ENCODE results near the gene ADAM19.
A peak's percentile ranks its signal among the peaks of the same experiment; 100 is the strongest.

ADAM19 gene

GRCh38 chr5:157575381-157576020 lies at the start of gene ADAM19:
ADAM19 (minus strand) TSS chr5:157575775; CDS start chr5:157575696, 79 bp downstream.
- DNase-seq: no peak

- DNase-seq: no peak
These were observed 48.6 kb upstream of the ADAM19 start for GRCh38 chr5:157624144-157624543.

GRCh38 chr5:157620776-157621175 lies 45.2 kb upstream of the ADAM19 start:
- DNase-seq: no peak

- DNase-seq: no peak
These were observed 42.7 kb upstream of the ADAM19 start for GRCh38 chr5:157618191-157618765.

- DNase-seq: no peak
These were observed 41.2 kb upstream of the ADAM19 start for GRCh38 chr5:157616785-157617184.

- no peak for DNase-seq
These were observed 38.0 kb upstream of the ADAM19 start for GRCh38 chr5:157613385-157614245.

- peak; percentile 32 for DNase-seq
These were observed 37.0 kb upstream of the ADAM19 start for GRCh38 chr5:157612581-157612980.

- peak; percentile 71 for DNase-seq
These were observed 36.2 kb upstream of the ADAM19 start for GRCh38 chr5:157611571-157612476.

- DNase-seq: no peak
These were observed 35.4 kb upstream of the ADAM19 start for GRCh38 chr5:157610990-157611389.

GRCh38 chr5:157608972-157609565 lies 33.5 kb upstream of the ADAM19 start:
- no peak for DNase-seq

- no peak for DNase-seq
These were observed 32.0 kb upstream of the ADAM19 start for GRCh38 chr5:157607371-157608161.

- no peak for DNase-seq
These were observed 30.5 kb upstream of the ADAM19 start for GRCh38 chr5:157606046-157606445.

GRCh38 chr5:157603333-157604190 lies 28.0 kb upstream of the ADAM19 start:
- no peak for DNase-seq

GRCh38 chr5:157602505-157602904 lies 26.9 kb upstream of the ADAM19 start:
- DNase-seq: no peak

GRCh38 chr5:157600252-157600651 lies 24.7 kb upstream of the ADAM19 start:
- no peak for DNase-seq

GRCh38 chr5:157599565-157599964 lies 24.0 kb upstream of the ADAM19 start:
- DNase-seq: no peak

- DNase-seq: no peak
These were observed 22.9 kb upstream of the ADAM19 start for GRCh38 chr5:157598350-157598936.

GRCh38 chr5:157597277-157597676 lies 21.7 kb upstream of the ADAM19 start:
- no peak for DNase-seq

- DNase-seq: no peak
These were observed 20.9 kb upstream of the ADAM19 start for GRCh38 chr5:157596487-157596886.

All from SHP77 treated with DMSO at 0.1 percent for 48 hours (cell line).